ENCODE results near the gene MYO15A.
A peak's percentile ranks its signal among the peaks of the same experiment; 100 is the strongest.

The MYO15A gene

DNA sequence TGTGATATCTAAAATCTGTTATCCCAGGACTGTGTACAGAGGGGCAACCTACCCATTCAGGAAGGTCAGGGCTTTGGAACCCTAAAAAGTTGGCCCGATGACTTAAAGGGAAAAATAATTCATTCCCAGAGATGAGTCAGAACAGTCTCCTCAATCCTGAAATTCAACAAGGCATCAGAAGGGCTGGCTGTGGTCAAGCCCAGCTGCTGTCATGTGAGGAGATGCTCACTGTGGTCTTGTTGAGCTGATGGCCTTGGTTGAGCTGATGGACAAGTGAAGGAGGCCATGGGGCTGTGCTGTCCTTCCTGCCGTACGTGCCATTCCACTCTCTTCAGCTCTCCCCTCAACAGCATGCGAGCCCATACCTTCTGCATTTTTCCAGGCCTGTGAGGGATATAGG, 41.7 kb upstream of the MYO15A start:
- Histone ChIP-seq H3K27ac (ENCODE audit: extremely low read depth, low read depth, low read length) (no peak overlapping the region), H3K36me3 (ENCODE audit: control insufficient read depth in 2 of 2, insufficient read depth in 1 of 2, low read length in 2 of 2) (peaks cover 19 to 53% of the 10 kb centered on the region in 2 experiments), H3K4me1 (ENCODE audit: control insufficient read depth, insufficient read depth, low read length) (peaks cover 2% of the 10 kb centered on the region; the same call in 1 of the 2 replicates), H3K4me3 (ENCODE audit: low read depth, low read length) (no peak overlapping the region), H3K9me3 (ENCODE audit: control insufficient read depth, insufficient read depth, low read depth, low read length) (no peaks in the 10 kb centered on the region)
- no peak for TF ChIP-seq ZBTB21 (tag by site-specific recombination; IDR thresholded peaks at IDR 0.05)
- TF ChIP-seq, protein P1, sequence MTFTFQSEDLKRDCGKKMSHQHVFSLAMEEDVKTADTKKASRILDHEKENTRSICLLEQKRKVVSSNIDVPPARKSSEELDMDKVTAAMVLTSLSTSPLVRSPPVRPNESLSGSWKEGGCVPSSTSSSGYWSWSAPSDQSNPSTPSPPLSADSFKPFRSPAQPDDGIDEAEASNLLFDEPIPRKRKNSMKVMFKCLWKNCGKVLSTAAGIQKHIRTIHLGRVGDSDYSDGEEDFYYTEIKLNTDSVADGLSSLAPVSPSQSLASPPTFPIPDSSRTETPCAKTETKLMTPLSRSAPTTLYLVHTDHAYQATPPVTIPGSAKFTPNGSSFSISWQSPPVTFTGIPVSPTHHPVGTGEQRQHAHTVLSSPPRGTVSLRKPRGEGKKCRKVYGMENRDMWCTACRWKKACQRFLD (tag by site-specific recombination; IDR thresholded peaks at IDR 0.05), result no peak
- TF ChIP-seq ZBTB20 (tag by site-specific recombination; IDR thresholded peaks at IDR 0.05), result no peak
- no peak for TF ChIP-seq YY1 (tag by site-specific recombination; IDR thresholded peaks at IDR 0.05)
- TF ChIP-seq PATZ1 (tag by site-specific recombination; IDR thresholded peaks at IDR 0.05), result no peak
- ChIA-PET CTCF (no interaction called here), POLR2A (no interaction called here)

DNA sequence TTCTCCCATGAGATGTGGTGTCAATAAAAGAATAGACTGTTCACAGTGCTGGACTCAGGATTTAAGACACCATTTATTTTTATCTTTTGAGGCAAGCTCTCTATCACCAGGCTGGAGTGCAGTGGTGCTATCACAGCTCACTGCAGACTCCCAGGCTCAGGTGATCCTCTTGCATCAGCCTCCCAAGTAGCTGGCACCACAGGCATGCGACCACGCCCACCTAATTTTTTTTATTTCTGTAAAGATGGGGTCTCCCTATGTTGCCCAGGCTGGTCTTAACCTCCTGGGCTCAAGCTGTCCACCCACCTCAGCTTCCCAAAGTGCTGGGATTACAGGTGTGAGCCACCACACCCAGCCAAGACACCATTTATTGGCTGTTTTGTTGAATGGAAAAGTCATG, 39.5 kb upstream of the MYO15A start:
- POLR2A ChIA-PET, result no interaction called here
- peaks cover 2% of the 10 kb centered on the region; the same call in 1 of the 2 replicates for H3K4me1 ChIP-seq (ENCODE audit: control insufficient read depth, insufficient read depth, low read length)
- H3K9me3 ChIP-seq (ENCODE audit: control insufficient read depth, insufficient read depth, low read depth, low read length), result no peaks in the 10 kb centered on the region
- peak; percentile 76; the same call in 1 of the 2 replicates for TF ChIP-seq KLF9 (tag by site-specific recombination; IDR thresholded peaks at IDR 0.05; ENCODE audit: low read depth)
- no peak for TF ChIP-seq EGR2 (tag by site-specific recombination; IDR thresholded peaks at IDR 0.05; ENCODE audit: low read depth)
- TF ChIP-seq KLF7 (tag by site-specific recombination; IDR thresholded peaks at IDR 0.05; ENCODE audit: borderline replicate concordance), result peak; percentile 78
- 0 out of 2 replicates have a peak, but pooled peaks have one; percentile 25 for TF ChIP-seq KLF1 (tag by site-specific recombination; IDR thresholded peaks at IDR 0.05)
- no peak for TF ChIP-seq ZNF394 (tag by site-specific recombination; IDR thresholded peaks at IDR 0.05; ENCODE audit: borderline replicate concordance)
- no peak overlapping the region for H3K4me3 ChIP-seq (ENCODE audit: low read depth, low read length)
- peaks cover 2 to 34% of the 10 kb centered on the region in 2 experiments for H3K36me3 ChIP-seq (ENCODE audit: control insufficient read depth in 2 of 2, insufficient read depth in 1 of 2, low read length in 2 of 2)
- H3K27ac ChIP-seq (ENCODE audit: extremely low read depth, low read depth, low read length), result no peak overlapping the region
- CTCF ChIA-PET, result interaction anchor here (0.6 to 1.3 kb wide), 3 partner anchors 24 to 140 kb away, joined by 3 read pairs; no protein-coding TSS in a partner anchor

DNA sequence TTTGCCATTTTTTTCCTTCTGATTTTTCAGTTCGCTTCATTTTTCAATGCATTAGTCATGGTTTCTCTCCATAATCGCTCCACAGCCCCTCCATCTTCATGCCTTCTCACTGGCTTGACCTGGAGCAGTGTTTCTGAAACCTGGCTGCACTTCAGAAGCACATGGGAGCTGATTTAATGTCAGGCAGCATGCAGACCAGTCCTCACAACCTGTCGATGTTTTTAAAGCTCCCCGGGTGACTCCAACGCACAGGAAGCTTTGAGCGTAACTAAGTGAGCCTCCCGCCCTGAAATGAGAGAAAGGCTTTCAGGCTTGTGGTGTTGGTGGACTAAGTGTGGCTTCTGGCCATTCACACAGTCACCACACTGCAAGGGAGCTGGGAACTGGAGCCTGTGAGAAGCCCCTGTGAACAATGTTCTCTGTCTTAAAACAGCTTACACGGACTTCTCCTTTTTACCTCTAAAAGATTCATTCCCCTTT, 37.7 kb upstream of the MYO15A start:
- CTCF ChIA-PET, result no interaction called here
- Histone ChIP-seq H3K9me3 (ENCODE audit: control insufficient read depth, insufficient read depth, low read depth, low read length) (no peaks in the 10 kb centered on the region), H3K4me3 (ENCODE audit: low read depth, low read length) (no peak overlapping the region), H3K4me1 (ENCODE audit: control insufficient read depth, insufficient read depth, low read length) (peaks cover 2% of the 10 kb centered on the region; the same call in 1 of the 2 replicates), H3K36me3 (ENCODE audit: control insufficient read depth in 2 of 2, insufficient read depth in 1 of 2, low read length in 2 of 2) (peaks cover 0 to 18% of the 10 kb centered on the region in 2 experiments; a peak in 1 of 3 replicates), H3K27ac (ENCODE audit: extremely low read depth, low read depth, low read length) (no peak overlapping the region; the same call in 1 of the 2 replicates)
- TF ChIP-seq ZNF335 (tag by site-specific recombination; conservative IDR thresholded peaks at IDR 0.05), result peak; percentile 76
- no peak for TF ChIP-seq TRIM28 (IDR thresholded peaks at IDR 0.05; ENCODE audit: borderline replicate concordance, low read length)
- TF ChIP-seq GLIS1 (tag by site-specific recombination; IDR thresholded peaks at IDR 0.05), result no peak
- TF ChIP-seq, protein P2, sequence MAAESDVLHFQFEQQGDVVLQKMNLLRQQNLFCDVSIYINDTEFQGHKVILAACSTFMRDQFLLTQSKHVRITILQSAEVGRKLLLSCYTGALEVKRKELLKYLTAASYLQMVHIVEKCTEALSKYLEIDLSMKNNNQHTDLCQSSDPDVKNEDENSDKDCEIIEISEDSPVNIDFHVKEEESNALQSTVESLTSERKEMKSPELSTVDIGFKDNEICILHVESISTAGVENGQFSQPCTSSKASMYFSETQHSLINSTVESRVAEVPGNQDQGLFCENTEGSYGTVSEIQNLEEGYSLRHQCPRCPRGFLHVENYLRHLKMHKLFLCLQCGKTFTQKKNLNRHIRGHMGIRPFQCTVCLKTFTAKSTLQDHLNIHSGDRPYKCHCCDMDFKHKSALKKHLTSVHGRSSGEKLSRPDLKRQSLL (tag by site-specific recombination; IDR thresholded peaks at IDR 0.05), result peak; percentile 68
- TF ChIP-seq ZBTB17 (tag by site-specific recombination; IDR thresholded peaks at IDR 0.05), result peak; percentile 32
- 0 out of 2 replicates have a peak, but pooled peaks have one; percentile 14 for TF ChIP-seq SCRT2 (tag by site-specific recombination; IDR thresholded peaks at IDR 0.05)
- POLR2A ChIA-PET, result interaction anchor here (0.6 kb wide), 1 partner anchor 14 kb away, joined by 6 read pairs; no protein-coding TSS in a partner anchor

Data from HEK293 (cell line).